Neural crest cell (in vitro differentiated cells): ENCODE measurements around the gene F2RL2. TPM values are rescaled to one million over a fixed set of nuclear protein-coding genes. Genes with fewer than 3 reads are reported as not detected.

Experiments
- DNase-seq: peaks from one replicate; pipeline ENCODE4 v3.0.0; 2021; ENCODE audit warnings: low read depth, mixed read lengths, low spot score
- H3K27ac Mint-ChIP-seq: one replicate; pipeline ENCODE4 v1.8.0; 2021; ENCODE audit warnings: mild to moderate bottlenecking, mixed read lengths; ENCODE audit not compliant: unreplicated experiment
- H3K27me3 Mint-ChIP-seq: 2 replicates; pipeline ENCODE4 v1.8.0; 2021; ENCODE audit warnings: low read depth, mild to moderate bottlenecking, mixed read lengths
- H3K36me3 Mint-ChIP-seq: 2 replicates; pipeline ENCODE4 v1.8.0; 2021; ENCODE audit warnings: low read depth, mild to moderate bottlenecking, mixed read lengths
- H3K4me1 Mint-ChIP-seq: 2 replicates; pipeline ENCODE4 v1.8.0; 2021; ENCODE audit warnings: mixed read lengths
- H3K4me3 Mint-ChIP-seq: one replicate; pipeline ENCODE4 v1.8.0; 2021; ENCODE audit warnings: mild to moderate bottlenecking, mixed read lengths
- H3K9me3 Mint-ChIP-seq: 2 replicates; pipeline ENCODE4 v1.8.0; 2021; ENCODE audit warnings: mixed read lengths
- total RNA-seq: library from RNA; stranded (reverse); gene quantifications from 2 replicates; pipeline ENCODE4 v1.2.1, GENCODE V29; 2021
- TF ChIP-seq, protein P1 (sequence below): fragments of 200-600 bp; sonication (generic); conservative IDR thresholded peaks from 2 replicates; pipeline ENCODE4 v1.5.0; 2021; ENCODE audit warnings: antibody characterized with exemption, mild to moderate bottlenecking

Gene F2RL2
- total RNA-seq, 1 donor from 2014 or later: not detected

- Mint-ChIP-seq H3K4me1 (no peaks in the 10 kb centered on the region), H3K9me3 (peaks cover 3% of the 10 kb centered on the region), H3K27ac (no peak overlapping the region), H3K4me3 (no peak overlapping the region), H3K27me3 (no peaks in the 10 kb centered on the region), H3K36me3 (peaks cover 6% of the 10 kb centered on the region)
- TF ChIP-seq, protein P1, sequence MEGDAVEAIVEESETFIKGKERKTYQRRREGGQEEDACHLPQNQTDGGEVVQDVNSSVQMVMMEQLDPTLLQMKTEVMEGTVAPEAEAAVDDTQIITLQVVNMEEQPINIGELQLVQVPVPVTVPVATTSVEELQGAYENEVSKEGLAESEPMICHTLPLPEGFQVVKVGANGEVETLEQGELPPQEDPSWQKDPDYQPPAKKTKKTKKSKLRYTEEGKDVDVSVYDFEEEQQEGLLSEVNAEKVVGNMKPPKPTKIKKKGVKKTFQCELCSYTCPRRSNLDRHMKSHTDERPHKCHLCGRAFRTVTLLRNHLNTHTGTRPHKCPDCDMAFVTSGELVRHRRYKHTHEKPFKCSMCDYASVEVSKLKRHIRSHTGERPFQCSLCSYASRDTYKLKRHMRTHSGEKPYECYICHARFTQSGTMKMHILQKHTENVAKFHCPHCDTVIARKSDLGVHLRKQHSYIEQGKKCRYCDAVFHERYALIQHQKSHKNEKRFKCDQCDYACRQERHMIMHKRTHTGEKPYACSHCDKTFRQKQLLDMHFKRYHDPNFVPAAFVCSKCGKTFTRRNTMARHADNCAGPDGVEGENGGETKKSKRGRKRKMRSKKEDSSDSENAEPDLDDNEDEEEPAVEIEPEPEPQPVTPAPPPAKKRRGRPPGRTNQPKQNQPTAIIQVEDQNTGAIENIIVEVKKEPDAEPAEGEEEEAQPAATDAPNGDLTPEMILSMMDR: peak; percentile 80
- peak; percentile 68 for DNase-seq
Observed at GRCh38 chr5:76641514-76642120, 18.4 kb upstream of the F2RL2 start.

GRCh38 chr5:76638479-76638878 is 15.3 kb upstream of the F2RL2 start:
- Mint-ChIP-seq H3K36me3 (no peaks in the 10 kb centered on the region), H3K9me3 (no peaks in the 10 kb centered on the region), H3K27ac (no peak overlapping the region), H3K4me1 (no peaks in the 10 kb centered on the region), H3K27me3 (no peaks in the 10 kb centered on the region), H3K4me3 (no peak overlapping the region)
- TF ChIP-seq, protein P1: no peak
- no peak for DNase-seq

DNA sequence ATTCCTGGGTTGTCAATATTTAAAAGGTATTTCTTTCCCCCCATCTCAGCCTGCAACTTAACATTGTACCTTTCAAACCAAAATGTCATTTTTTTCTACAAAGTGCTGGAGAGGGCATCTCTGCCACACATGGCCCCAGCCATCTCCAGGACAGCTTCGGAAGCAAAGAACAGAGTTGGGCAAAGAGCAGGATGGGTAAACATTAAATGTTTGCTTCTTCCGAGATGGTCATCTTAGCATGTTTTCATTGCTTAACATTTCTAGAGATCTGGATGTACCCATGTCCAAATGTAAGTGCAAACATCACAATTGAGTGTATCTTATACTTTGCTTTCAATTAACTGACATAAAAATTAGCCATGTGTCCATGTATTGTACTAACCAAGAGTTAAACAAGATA is 14.3 kb upstream of the F2RL2 start:
- H3K27me3 Mint-ChIP-seq: no peaks in the 10 kb centered on the region
- no peaks in the 10 kb centered on the region for H3K4me1 Mint-ChIP-seq
- H3K36me3 Mint-ChIP-seq: peaks cover 3% of the 10 kb centered on the region
- no peak for DNase-seq
- TF ChIP-seq, protein P1: no peak
- no peak overlapping the region for H3K27ac Mint-ChIP-seq
- no peak overlapping the region for H3K4me3 Mint-ChIP-seq
- peaks cover 3% of the 10 kb centered on the region for H3K9me3 Mint-ChIP-seq

DNA sequence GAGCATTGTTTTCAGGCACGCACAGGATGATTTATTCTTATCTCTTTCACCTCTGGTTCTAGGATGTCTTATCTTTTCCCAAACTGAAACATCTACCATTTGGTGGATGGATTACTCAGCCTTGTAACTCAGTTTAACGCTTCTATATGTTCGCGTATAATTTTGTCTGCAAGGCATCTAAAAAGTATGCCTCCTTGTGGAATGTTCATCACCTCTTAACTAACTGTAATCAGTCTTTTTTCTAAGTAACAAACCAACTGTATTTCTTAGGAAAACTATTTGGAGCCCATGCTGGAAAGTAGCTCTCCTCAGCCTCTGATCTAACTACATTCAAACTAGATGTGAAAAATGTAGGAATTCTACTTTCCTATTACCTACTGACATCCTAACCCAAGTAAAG is 11.5 kb upstream of the F2RL2 start:
- peaks cover 3% of the 10 kb centered on the region for H3K9me3 Mint-ChIP-seq
- TF ChIP-seq, protein P1: no peak
- H3K27ac Mint-ChIP-seq: no peak overlapping the region
- peaks cover 3% of the 10 kb centered on the region for H3K36me3 Mint-ChIP-seq
- H3K4me1 Mint-ChIP-seq: no peaks in the 10 kb centered on the region
- no peak for DNase-seq
- no peak overlapping the region for H3K4me3 Mint-ChIP-seq
- no peaks in the 10 kb centered on the region for H3K27me3 Mint-ChIP-seq

- DNase-seq: no peak
- H3K27ac Mint-ChIP-seq: peak overlapping the region; percentile 15
- H3K27me3 Mint-ChIP-seq: no peaks in the 10 kb centered on the region
- no peaks in the 10 kb centered on the region for H3K9me3 Mint-ChIP-seq
- TF ChIP-seq, protein P1: no peak
- H3K36me3 Mint-ChIP-seq: no peaks in the 10 kb centered on the region
- H3K4me1 Mint-ChIP-seq: peaks cover 8% of the 10 kb centered on the region
- H3K4me3 Mint-ChIP-seq: no peak overlapping the region
Observed at GRCh38 chr5:76626738-76627137, 3.5 kb upstream of the F2RL2 start.
